ENCODE results near the gene ADRB1. TPM values are rescaled to one million over a fixed set of nuclear protein-coding genes. Genes with fewer than 3 reads are reported as not detected.

Gene ADRB1
- total and polyA plus RNA-seq, 2 donors (not counting 3 experiments of a cell fraction or from before 2014, with no cell fraction given): 0.23 to 0.97 TPM

GRCh38 chr10:114042895-114043531 is 653 bp upstream of the ADRB1 start:
- ChIA-PET POLR2A (no interaction called here), CTCF (interaction anchor here (0.6 to 1.7 kb wide), 5 partner anchors 10 to 287 kb away, joined by 3 to 6 read pairs (median 5); no protein-coding TSS in a partner anchor)
- Histone ChIP-seq H3K36me3 (ENCODE audit: control insufficient read depth in 2 of 2, extremely low read depth in 1 of 2, insufficient read depth in 2 of 2, low read length in 2 of 2) (no peaks in the 10 kb centered on the region), H3K9me1 (replicated peaks; ENCODE audit: control insufficient read depth, extremely low read depth, insufficient read depth, low read length) (no peaks in the 10 kb centered on the region), H3K4me2 (ENCODE audit: insufficient read depth, low read length) (peak overlapping the region; percentile 18), H3K9me3 (replicated peaks; ENCODE audit: control insufficient read depth, insufficient read depth, low read length) (no peaks in the 10 kb centered on the region), H3K4me3 (replicated peaks in 1 of 3; ENCODE audit: insufficient read depth in 1 of 3, low read depth in 1 of 3, low read length in 3 of 3) (peak overlapping the region; percentile 30 to 38 (median 38)), H4K20me1 (replicated peaks; ENCODE audit: control insufficient read depth, extremely low read depth, insufficient read depth, low read length) (no peaks in the 10 kb centered on the region), H3K9ac (replicated peaks; ENCODE audit: extremely low read depth, insufficient read depth, low read length) (no peak overlapping the region), H3K27ac (ENCODE audit: insufficient read depth, low read depth, low read length) (no peak overlapping the region), H3K27me3 (ENCODE audit: control insufficient read depth in 2 of 2, insufficient read depth in 2 of 2, low read length in 2 of 2) (peaks cover 8 to 9% of the 10 kb centered on the region in 2 experiments), H3K4me1 (ENCODE audit: control insufficient read depth, extremely low read depth, insufficient read depth, low read length) (peaks cover 4% of the 10 kb centered on the region), H3K79me2 (ENCODE audit: control insufficient read depth, insufficient read depth, low read length) (no peaks in the 10 kb centered on the region), H2AFZ (ENCODE audit: low read depth, low read length) (peak overlapping the region; percentile 55)
- BruUV-seq (replicated peaks): no TSS peak
- TF ChIP-seq EZH2 (IDR thresholded peaks at IDR 0.05; ENCODE audit: borderline replicate concordance, low read depth, low read length, severe bottlenecking) (no peak), MAX (IDR thresholded peaks at IDR 0.05; ENCODE audit: insufficient read depth, insufficient read length) (no peak), JUN (IDR thresholded peaks at IDR 0.05; ENCODE audit: borderline replicate concordance, insufficient read depth, insufficient read length, low read depth) (no peak), CTCF (IDR thresholded peaks at IDR 0.05; ENCODE audit: extremely low read depth in 1 of 2, insufficient read depth in 1 of 2, low read depth in 1 of 2, low read length in 2 of 2) (no peak)
- dilution Hi-C loops (cut with MboI; ENCODE audit: extremely low pct_ligation_motif_present, low sequenced_read_pairs): no loop called here
- DNase-seq (ENCODE audit: low read depth, low spot score) (peak; percentile 39), FAIRE-seq (peak; percentile 61)
- intact Hi-C loops (cut with micrococcal nuclease): loop anchor here (1.0 to 5.0 kb wide), 8 partner anchors 16 to 362 kb away; partner anchors contain the start of genes DCLRE1A and NHLRC2

Data from endothelial cell of umbilical vein (primary cell).